Transverse colon (tissue), 4 donors: ENCODE data around the gene C5AR1.

ENCODE experiments used
- EP300 ChIP-seq: sonication (generic); formaldehyde crosslinking; IDR thresholded peaks from one replicate; pipeline ENCODE4 v1.6.1; 2017; ENCODE audit warnings: antibody characterized with exemption, low read depth
- POLR2A ChIP-seq: fragments of 450-650 bp; IDR thresholded peaks from one replicate; pipeline ENCODE4 v1.6.1; 2016; ENCODE audit warnings: antibody characterized with exemption, mild to moderate bottlenecking, moderate library complexity
- POLR2AphosphoS5 ChIP-seq, 3 donors: sonication (generic); formaldehyde crosslinking; IDR thresholded peaks; one replicate each; pipeline ENCODE4 v1.6.1; 2016; ENCODE audit warnings: antibody characterized with exemption in 3 of 3
- TF ChIP-seq, protein P1 (sequence below), 5 experiments: fragments of 200-600 bp in 3 of 5; fragments of 450-650 bp in 2 of 5; sonication (generic) in 3 of 5; IDR thresholded peaks; 1 replicate in 2 of 5; 2 replicates in 3 of 5; pipeline ENCODE4 v1.5.1; 2016 to 2017; ENCODE audit warnings: antibody characterized with exemption in 5 of 5, inconsistent platforms in 3 of 5, mild to moderate bottlenecking in 2 of 5, moderate library complexity in 1 of 5

DNA sequence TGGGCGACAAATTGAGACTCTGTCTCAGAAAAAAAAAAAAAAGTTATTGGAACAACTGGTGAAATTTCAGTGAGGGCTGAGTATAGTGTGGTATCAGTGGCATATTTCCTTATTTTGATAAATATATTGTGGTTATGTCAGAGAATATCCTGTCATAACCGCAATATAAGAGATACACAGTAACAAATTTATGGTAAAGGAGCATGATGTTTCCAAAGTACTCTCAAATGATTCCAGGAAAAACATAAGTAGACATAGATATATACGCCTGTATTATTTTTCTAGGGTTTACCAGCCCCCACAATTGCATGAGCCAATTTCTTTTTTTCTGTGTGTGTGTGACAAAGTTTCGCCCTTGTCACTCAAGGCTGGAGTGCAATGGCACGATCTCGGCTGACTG is 5.7 kb upstream of the C5AR1 start:
- TF ChIP-seq, protein P1, sequence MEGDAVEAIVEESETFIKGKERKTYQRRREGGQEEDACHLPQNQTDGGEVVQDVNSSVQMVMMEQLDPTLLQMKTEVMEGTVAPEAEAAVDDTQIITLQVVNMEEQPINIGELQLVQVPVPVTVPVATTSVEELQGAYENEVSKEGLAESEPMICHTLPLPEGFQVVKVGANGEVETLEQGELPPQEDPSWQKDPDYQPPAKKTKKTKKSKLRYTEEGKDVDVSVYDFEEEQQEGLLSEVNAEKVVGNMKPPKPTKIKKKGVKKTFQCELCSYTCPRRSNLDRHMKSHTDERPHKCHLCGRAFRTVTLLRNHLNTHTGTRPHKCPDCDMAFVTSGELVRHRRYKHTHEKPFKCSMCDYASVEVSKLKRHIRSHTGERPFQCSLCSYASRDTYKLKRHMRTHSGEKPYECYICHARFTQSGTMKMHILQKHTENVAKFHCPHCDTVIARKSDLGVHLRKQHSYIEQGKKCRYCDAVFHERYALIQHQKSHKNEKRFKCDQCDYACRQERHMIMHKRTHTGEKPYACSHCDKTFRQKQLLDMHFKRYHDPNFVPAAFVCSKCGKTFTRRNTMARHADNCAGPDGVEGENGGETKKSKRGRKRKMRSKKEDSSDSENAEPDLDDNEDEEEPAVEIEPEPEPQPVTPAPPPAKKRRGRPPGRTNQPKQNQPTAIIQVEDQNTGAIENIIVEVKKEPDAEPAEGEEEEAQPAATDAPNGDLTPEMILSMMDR (IDR thresholded peaks at IDR 0.05) = no peak
- no peak for TF ChIP-seq POLR2A
- no peak for TF ChIP-seq EP300
- TF ChIP-seq POLR2AphosphoS5 (IDR thresholded peaks at IDR 0.05) = no peak
